Measurements from ENCODE around the gene JAG2.

Gene JAG2

GRCh38 chr14:105144666-105145380 lies 23.8 kb downstream of the JAG2 start:
- no peak overlapping the region for H3K4me3 ChIP-seq (ENCODE audit: low read length)
- no peaks in the 10 kb centered on the region for H3K4me1 ChIP-seq (ENCODE audit: control insufficient read depth, low read depth, low read length)
- H3K27me3 ChIP-seq (ENCODE audit: control insufficient read depth, insufficient read depth, low read length) = no peaks in the 10 kb centered on the region
- peaks cover under 1% of the 10 kb centered on the region for H3K9me3 ChIP-seq (ENCODE audit: control insufficient read depth, low read depth, low read length)
- H3K36me3 ChIP-seq (ENCODE audit: control insufficient read depth, low read depth, low read length) = no peaks in the 10 kb centered on the region
- no peak overlapping the region for H3K27ac ChIP-seq (ENCODE audit: low read length)
- no peak overlapping the region for H3K9ac ChIP-seq (ENCODE audit: low read length)

- Histone ChIP-seq H3K27ac (ENCODE audit: low read length) (no peak overlapping the region), H3K27me3 (ENCODE audit: control insufficient read depth, insufficient read depth, low read length) (no peaks in the 10 kb centered on the region), H3K4me3 (ENCODE audit: low read length) (no peak overlapping the region), H3K9ac (ENCODE audit: low read length) (no peak overlapping the region), H3K9me3 (ENCODE audit: control insufficient read depth, low read depth, low read length) (peaks cover 3% of the 10 kb centered on the region), H3K36me3 (ENCODE audit: control insufficient read depth, low read depth, low read length) (no peaks in the 10 kb centered on the region), H3K4me1 (ENCODE audit: control insufficient read depth, low read depth, low read length) (no peaks in the 10 kb centered on the region)
Observed at GRCh38 chr14:105144026-105144665, 24.4 kb downstream of the JAG2 start.

GRCh38 chr14:105143451-105144025 lies 25.0 kb downstream of the JAG2 start:
- Histone ChIP-seq H3K27ac (ENCODE audit: low read length) (no peak overlapping the region), H3K4me1 (ENCODE audit: control insufficient read depth, low read depth, low read length) (no peaks in the 10 kb centered on the region), H3K4me3 (ENCODE audit: low read length) (no peak overlapping the region), H3K9ac (ENCODE audit: low read length) (no peak overlapping the region), H3K9me3 (ENCODE audit: control insufficient read depth, low read depth, low read length) (peaks cover 3% of the 10 kb centered on the region), H3K36me3 (ENCODE audit: control insufficient read depth, low read depth, low read length) (no peaks in the 10 kb centered on the region), H3K27me3 (ENCODE audit: control insufficient read depth, insufficient read depth, low read length) (no peaks in the 10 kb centered on the region)

GRCh38 chr14:105142651-105143450 lies 25.7 kb downstream of the JAG2 start:
- H3K27ac ChIP-seq (ENCODE audit: low read length) = no peak overlapping the region
- H3K9ac ChIP-seq (ENCODE audit: low read length) = no peak overlapping the region
- H3K4me3 ChIP-seq (ENCODE audit: low read length) = no peak overlapping the region
- no peaks in the 10 kb centered on the region for H3K36me3 ChIP-seq (ENCODE audit: control insufficient read depth, low read depth, low read length)
- H3K9me3 ChIP-seq (ENCODE audit: control insufficient read depth, low read depth, low read length) = peaks cover 3% of the 10 kb centered on the region
- H3K4me1 ChIP-seq (ENCODE audit: control insufficient read depth, low read depth, low read length) = no peaks in the 10 kb centered on the region
- no peaks in the 10 kb centered on the region for H3K27me3 ChIP-seq (ENCODE audit: control insufficient read depth, insufficient read depth, low read length)

- Histone ChIP-seq H3K9me3 (ENCODE audit: control insufficient read depth, low read depth, low read length) (peaks cover 3% of the 10 kb centered on the region), H3K27ac (ENCODE audit: low read length) (no peak overlapping the region), H3K36me3 (ENCODE audit: control insufficient read depth, low read depth, low read length) (no peaks in the 10 kb centered on the region), H3K9ac (ENCODE audit: low read length) (no peak overlapping the region), H3K4me1 (ENCODE audit: control insufficient read depth, low read depth, low read length) (no peaks in the 10 kb centered on the region), H3K27me3 (ENCODE audit: control insufficient read depth, insufficient read depth, low read length) (no peaks in the 10 kb centered on the region), H3K4me3 (ENCODE audit: low read length) (no peak overlapping the region)
Observed at GRCh38 chr14:105141486-105142281, 26.9 kb downstream of the JAG2 start.

- no peak overlapping the region for H3K27ac ChIP-seq (ENCODE audit: low read length)
Observed at GRCh38 chr14:105141026-105141425, 27.6 kb downstream of the JAG2 start.

GRCh38 chr14:105140581-105140980 lies 28.0 kb downstream of the JAG2 start:
- Histone ChIP-seq H3K4me3 (ENCODE audit: low read length) (no peak overlapping the region), H3K9ac (ENCODE audit: low read length) (no peak overlapping the region), H3K4me1 (ENCODE audit: control insufficient read depth, low read depth, low read length) (no peaks in the 10 kb centered on the region), H3K9me3 (ENCODE audit: control insufficient read depth, low read depth, low read length) (peaks cover 3% of the 10 kb centered on the region), H3K27me3 (ENCODE audit: control insufficient read depth, insufficient read depth, low read length) (no peaks in the 10 kb centered on the region), H3K36me3 (ENCODE audit: control insufficient read depth, low read depth, low read length) (no peaks in the 10 kb centered on the region), H3K27ac (ENCODE audit: low read length) (no peak overlapping the region)

More at GRCh38 chr14:105141026-105141425, 27.6 kb downstream of the JAG2 start:
- H3K4me3 ChIP-seq (ENCODE audit: low read length) = no peak overlapping the region
- peaks cover 3% of the 10 kb centered on the region for H3K9me3 ChIP-seq (ENCODE audit: control insufficient read depth, low read depth, low read length)
- H3K9ac ChIP-seq (ENCODE audit: low read length) = no peak overlapping the region
- no peaks in the 10 kb centered on the region for H3K27me3 ChIP-seq (ENCODE audit: control insufficient read depth, insufficient read depth, low read length)
- H3K36me3 ChIP-seq (ENCODE audit: control insufficient read depth, low read depth, low read length) = no peaks in the 10 kb centered on the region
- no peaks in the 10 kb centered on the region for H3K4me1 ChIP-seq (ENCODE audit: control insufficient read depth, low read depth, low read length)

- H3K4me3 ChIP-seq (ENCODE audit: low read length) = no peak overlapping the region
- no peak overlapping the region for H3K9ac ChIP-seq (ENCODE audit: low read length)
- no peaks in the 10 kb centered on the region for H3K4me1 ChIP-seq (ENCODE audit: control insufficient read depth, low read depth, low read length)
- H3K9me3 ChIP-seq (ENCODE audit: control insufficient read depth, low read depth, low read length) = peaks cover 3% of the 10 kb centered on the region
- no peaks in the 10 kb centered on the region for H3K36me3 ChIP-seq (ENCODE audit: control insufficient read depth, low read depth, low read length)
- no peaks in the 10 kb centered on the region for H3K27me3 ChIP-seq (ENCODE audit: control insufficient read depth, insufficient read depth, low read length)
- H3K27ac ChIP-seq (ENCODE audit: low read length) = no peak overlapping the region
Observed at GRCh38 chr14:105139831-105140239, 28.7 kb downstream of the JAG2 start.

GRCh38 chr14:105139212-105139825 lies 29.3 kb downstream of the JAG2 start:
- H3K9me3 ChIP-seq (ENCODE audit: control insufficient read depth, low read depth, low read length) = peaks cover 3% of the 10 kb centered on the region
- H3K27ac ChIP-seq (ENCODE audit: low read length) = no peak overlapping the region
- H3K4me1 ChIP-seq (ENCODE audit: control insufficient read depth, low read depth, low read length) = no peaks in the 10 kb centered on the region
- no peak overlapping the region for H3K9ac ChIP-seq (ENCODE audit: low read length)
- H3K4me3 ChIP-seq (ENCODE audit: low read length) = no peak overlapping the region
- H3K36me3 ChIP-seq (ENCODE audit: control insufficient read depth, low read depth, low read length) = no peaks in the 10 kb centered on the region
- H3K27me3 ChIP-seq (ENCODE audit: control insufficient read depth, insufficient read depth, low read length) = no peaks in the 10 kb centered on the region

GRCh38 chr14:105138551-105139111 lies 29.9 kb downstream of the JAG2 start:
- no peaks in the 10 kb centered on the region for H3K4me1 ChIP-seq (ENCODE audit: control insufficient read depth, low read depth, low read length)
- no peak overlapping the region for H3K9ac ChIP-seq (ENCODE audit: low read length)
- no peaks in the 10 kb centered on the region for H3K36me3 ChIP-seq (ENCODE audit: control insufficient read depth, low read depth, low read length)
- H3K27ac ChIP-seq (ENCODE audit: low read length) = no peak overlapping the region
- H3K27me3 ChIP-seq (ENCODE audit: control insufficient read depth, insufficient read depth, low read length) = no peaks in the 10 kb centered on the region
- H3K9me3 ChIP-seq (ENCODE audit: control insufficient read depth, low read depth, low read length) = peaks cover 3% of the 10 kb centered on the region
- H3K4me3 ChIP-seq (ENCODE audit: low read length) = no peak overlapping the region

Data from iPS-18a (cell line).